ENCODE results near the gene GALNT17. TPM values are rescaled to one million over a fixed set of nuclear protein-coding genes. Genes with fewer than 3 reads are reported as not detected.
"Not testable (repeated sequence)": the region's sequence is repeated elsewhere in the genome, so short reads cannot be mapped to it uniquely, and the experiment has no call there.

Gene GALNT17
- total RNA-seq, 2 donors from 2014 or later, result not detected

DNA sequence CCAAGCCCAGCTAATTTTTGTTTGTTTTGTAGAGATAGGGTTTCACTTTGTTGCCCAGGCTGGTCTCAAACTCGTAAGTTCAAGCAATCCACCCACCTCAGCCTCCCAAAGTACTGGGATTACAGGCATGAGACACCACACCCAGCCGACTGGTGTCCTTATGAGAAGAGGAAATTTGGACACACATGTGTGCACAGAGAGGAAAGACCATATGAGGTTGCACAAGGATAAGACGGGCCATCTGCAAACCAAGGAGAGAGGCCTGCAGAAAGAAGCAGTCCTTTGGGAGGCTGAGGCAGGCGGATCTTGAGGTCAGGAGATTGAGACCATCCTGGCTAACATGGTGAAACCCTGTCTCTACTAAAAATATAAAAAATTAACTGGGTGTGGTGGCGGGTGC, 130.9 kb downstream of the GALNT17 start:
- not testable (repeated sequence) for H3K27ac Mint-ChIP-seq, H3K27me3 Mint-ChIP-seq
- H3K9me3 Mint-ChIP-seq, result peaks cover 19% of the 10 kb centered on the region

DNA sequence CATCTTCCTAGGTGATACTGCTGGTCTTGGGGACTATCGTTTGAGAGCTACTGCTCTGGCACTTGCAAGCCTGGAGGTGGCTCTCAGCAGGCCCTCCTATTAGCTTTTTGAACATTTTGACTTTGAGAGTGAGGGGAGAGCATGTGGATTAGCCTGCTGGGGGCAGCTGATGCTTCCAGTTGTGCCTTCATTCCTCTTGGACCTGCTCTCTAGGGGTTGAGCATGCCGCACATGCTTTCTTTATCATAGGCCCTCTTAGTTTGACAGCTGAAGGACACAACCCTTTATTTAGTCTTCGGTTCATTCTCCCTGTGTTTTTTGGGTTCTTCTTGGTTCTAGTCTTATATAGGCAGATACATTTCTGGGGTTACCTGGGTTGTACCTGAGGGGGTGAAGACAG, 132.1 kb downstream of the GALNT17 start:
- Mint-ChIP-seq H3K4me1 (ENCODE audit: low read depth in 2 of 2) (no peaks in the 10 kb centered on the region), H3K4me3 (no peak overlapping the region), H3K9me3 (peaks cover 15% of the 10 kb centered on the region), H3K36me3 (peaks cover 15% of the 10 kb centered on the region), H3K27me3 (no peaks in the 10 kb centered on the region), H3K27ac (no peak overlapping the region)
- ATAC-seq (no peak), DNase-seq (ENCODE audit: low spot score) (no peak)

More for the DNA sequence above, 130.9 kb downstream of the GALNT17 start:
- not testable (repeated sequence) for ATAC-seq; H3K4me3 Mint-ChIP-seq; H3K4me1 Mint-ChIP-seq (ENCODE audit: low read depth in 2 of 2); DNase-seq (ENCODE audit: low spot score)
- peaks cover 18% of the 10 kb centered on the region for H3K36me3 Mint-ChIP-seq

DNA sequence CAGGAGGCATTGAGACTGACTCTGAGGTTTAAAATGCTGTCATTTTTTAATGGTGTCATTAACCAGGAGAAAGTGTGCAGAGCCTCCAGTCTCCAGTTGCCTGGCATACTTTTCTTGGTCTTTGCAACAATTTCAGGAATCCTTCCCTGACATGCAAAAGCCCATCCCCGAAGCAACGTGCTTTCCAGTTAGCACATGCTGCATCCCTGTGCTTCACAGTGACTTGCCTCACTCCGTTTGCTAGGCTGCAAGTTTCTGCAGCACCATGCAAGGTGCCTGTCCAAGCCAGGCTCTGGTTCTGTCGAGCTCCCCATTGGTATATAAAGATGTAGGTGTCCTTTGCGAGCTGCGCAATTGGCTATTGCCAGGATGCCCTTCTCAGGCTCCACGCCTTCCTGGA, 135.0 kb downstream of the GALNT17 start:
- peaks cover 15% of the 10 kb centered on the region for H3K9me3 Mint-ChIP-seq
- no peak for DNase-seq (ENCODE audit: low spot score)
- H3K4me1 Mint-ChIP-seq (ENCODE audit: low read depth in 2 of 2), result no peaks in the 10 kb centered on the region
- no peak overlapping the region for H3K27ac Mint-ChIP-seq
- no peaks in the 10 kb centered on the region for H3K27me3 Mint-ChIP-seq
- peaks cover 15% of the 10 kb centered on the region for H3K36me3 Mint-ChIP-seq
- no peak overlapping the region for H3K4me3 Mint-ChIP-seq
- no peak for ATAC-seq

DNA sequence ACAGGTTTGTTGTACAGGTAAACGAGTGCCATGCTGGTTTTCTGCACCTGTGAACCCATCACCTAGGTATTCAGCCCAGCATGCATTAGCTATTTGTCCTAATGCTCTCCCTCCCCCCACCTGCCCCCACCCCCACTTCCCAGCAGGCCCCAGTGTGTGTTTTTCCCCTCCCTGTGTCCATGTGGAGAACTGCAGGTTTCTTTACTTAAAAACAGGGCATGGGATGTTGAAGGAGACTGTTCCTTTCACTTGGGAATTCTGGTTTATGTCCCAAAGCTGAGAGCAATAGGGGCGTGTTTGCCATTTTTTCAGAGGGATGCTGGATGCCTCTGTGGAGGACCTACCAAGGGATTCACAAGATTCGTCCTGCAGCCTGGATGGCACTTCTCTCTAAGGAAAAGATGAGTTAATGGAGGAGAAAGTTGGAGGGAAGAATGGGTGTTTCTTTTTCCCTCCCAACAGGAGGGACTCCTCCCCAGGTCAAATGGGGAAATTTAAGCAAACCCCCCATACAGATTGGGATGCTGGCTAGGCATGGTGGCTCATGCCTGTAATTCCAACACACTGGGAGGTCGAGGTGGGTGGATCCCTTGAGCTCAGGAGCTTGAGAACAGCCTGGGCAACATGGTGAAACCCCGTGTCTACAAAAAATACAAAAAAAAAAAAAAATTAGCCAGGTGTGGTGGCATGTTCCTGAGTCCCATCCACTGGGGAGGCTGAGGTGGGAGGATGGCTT, 136.0 kb downstream of the GALNT17 start:
- no peak overlapping the region for H3K4me3 Mint-ChIP-seq
- H3K36me3 Mint-ChIP-seq, result peaks cover 15% of the 10 kb centered on the region
- DNase-seq (ENCODE audit: low spot score), result no peak
- ATAC-seq, result no peak
- no peaks in the 10 kb centered on the region for H3K4me1 Mint-ChIP-seq (ENCODE audit: low read depth in 2 of 2)
- peaks cover 16% of the 10 kb centered on the region for H3K9me3 Mint-ChIP-seq
- H3K27me3 Mint-ChIP-seq, result no peaks in the 10 kb centered on the region
- no peak overlapping the region for H3K27ac Mint-ChIP-seq

DNA sequence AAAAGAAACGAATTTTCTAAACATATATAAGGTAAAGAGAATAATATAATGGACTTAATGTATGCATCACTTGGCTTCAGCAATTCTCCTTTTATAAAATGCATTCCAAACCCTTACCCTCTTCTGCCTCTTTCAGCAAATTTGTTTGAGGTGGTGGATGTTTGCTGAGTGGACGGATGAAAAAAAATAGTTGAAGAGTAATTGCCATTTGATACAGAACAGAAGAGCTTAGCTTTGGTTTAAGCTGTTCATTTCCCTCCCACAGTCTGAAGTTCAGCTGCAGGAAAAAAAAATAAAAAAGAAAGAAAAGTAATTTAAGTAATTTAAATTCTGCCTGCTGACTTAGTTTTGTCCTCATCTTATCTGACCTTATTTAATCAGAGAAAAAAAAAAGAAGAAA, 138.6 kb downstream of the GALNT17 start:
- DNase-seq (ENCODE audit: low spot score) (no peak), ATAC-seq (no peak)
- peaks cover 13% of the 10 kb centered on the region for H3K9me3 Mint-ChIP-seq
- no peak overlapping the region for H3K4me3 Mint-ChIP-seq
- H3K36me3 Mint-ChIP-seq, result peaks cover 11% of the 10 kb centered on the region
- H3K4me1 Mint-ChIP-seq (ENCODE audit: low read depth in 2 of 2), result no peaks in the 10 kb centered on the region
- no peaks in the 10 kb centered on the region for H3K27me3 Mint-ChIP-seq
- H3K27ac Mint-ChIP-seq, result no peak overlapping the region

DNA sequence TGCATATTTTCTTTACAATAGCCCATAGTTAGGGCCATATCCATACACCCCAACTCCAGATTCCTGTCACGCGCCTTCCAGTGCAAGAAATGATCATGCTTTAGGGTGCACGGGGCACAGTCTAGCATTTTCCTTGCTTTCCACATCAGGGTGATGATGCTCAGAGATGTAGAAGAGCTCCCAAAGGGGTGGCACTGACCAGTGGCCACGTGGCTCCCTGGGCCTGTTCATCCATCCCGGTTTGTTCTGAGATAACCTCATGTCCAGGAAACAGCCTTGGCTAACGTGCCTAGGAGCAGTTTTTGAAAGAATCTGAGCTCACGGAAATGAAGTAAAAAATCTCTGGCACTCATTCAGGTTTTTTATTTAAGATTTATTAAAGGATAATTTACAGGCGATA, 139.3 kb downstream of the GALNT17 start:
- Mint-ChIP-seq H3K27me3 (no peaks in the 10 kb centered on the region), H3K27ac (no peak overlapping the region), H3K36me3 (peaks cover 10% of the 10 kb centered on the region), H3K4me3 (no peak overlapping the region), H3K9me3 (peaks cover 13% of the 10 kb centered on the region), H3K4me1 (ENCODE audit: low read depth in 2 of 2) (no peaks in the 10 kb centered on the region)
- DNase-seq (ENCODE audit: low spot score) (no peak), ATAC-seq (no peak)

DNA sequence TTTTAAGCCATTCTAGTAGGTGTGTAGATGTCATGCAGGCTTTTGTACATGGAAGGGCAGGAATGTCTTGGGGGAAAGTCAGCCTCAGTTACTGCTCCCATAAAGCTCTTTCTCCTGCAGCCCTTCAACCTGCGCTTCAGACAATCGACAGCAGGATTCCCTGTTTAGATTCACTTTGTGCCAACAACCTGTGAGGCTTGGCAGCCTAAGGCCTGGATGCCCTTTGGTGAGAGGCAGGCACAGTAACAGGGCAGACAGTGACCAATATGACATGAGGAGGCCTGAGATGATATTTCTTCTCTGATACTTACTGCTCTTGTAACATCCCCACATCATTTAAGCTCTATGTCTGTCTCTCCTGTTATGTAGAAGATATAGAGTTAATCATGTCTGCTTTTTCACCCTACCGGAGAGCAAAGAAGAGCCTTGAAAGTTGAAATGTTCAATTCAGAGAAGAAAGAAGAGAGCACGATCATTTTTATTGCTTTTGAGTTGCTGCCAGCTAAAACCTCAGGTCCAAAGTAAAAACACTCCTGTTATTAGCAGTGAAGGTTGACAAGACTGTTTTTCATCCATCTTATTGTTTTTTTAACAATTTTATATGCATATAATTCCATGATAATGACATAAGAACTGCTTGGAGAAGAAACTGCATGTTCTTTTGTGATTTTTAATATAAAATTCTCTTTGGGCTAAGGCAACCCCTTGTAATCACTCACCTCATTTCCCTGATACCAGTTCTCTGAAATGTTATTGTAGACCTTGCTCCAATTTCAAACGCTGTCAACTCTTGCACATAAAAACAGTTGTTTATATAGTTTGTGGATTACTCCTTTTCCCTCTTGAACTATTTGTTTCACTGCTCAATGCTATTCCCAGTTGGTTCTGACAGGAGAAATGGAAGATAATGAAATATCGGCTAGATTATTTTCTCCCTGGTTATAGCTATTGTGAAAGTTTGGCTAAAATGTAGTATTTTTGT, 140.9 kb downstream of the GALNT17 start:
- Mint-ChIP-seq H3K36me3 (peaks cover 5% of the 10 kb centered on the region), H3K27ac (no peak overlapping the region)
- no peak for ATAC-seq

DNA sequence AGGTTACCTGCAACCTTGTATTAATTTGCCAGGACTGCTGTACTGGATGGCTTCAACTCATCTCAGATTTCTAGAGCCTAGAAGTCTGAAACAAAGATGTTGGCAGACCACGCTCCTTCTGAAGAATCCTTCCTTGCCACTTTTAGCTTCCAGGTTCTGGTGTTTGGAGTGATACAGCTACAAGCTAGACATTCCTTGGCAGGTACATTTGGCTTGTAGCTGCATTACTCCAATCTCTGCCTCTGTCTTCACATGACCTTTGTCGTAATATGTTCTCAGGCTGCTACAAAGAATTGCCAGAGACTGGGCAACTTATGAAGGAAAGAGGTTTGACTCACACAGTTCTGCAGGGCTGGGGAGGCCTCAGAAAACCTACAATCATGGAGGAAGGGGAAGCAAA, 146.3 kb downstream of the GALNT17 start:
- ATAC-seq, result no peak
- H3K4me1 Mint-ChIP-seq (ENCODE audit: low read depth in 2 of 2), result no peaks in the 10 kb centered on the region
- H3K27ac Mint-ChIP-seq, result no peak overlapping the region
- H3K36me3 Mint-ChIP-seq, result peaks cover 5% of the 10 kb centered on the region
- DNase-seq (ENCODE audit: low spot score), result no peak
- no peaks in the 10 kb centered on the region for H3K27me3 Mint-ChIP-seq
- no peak overlapping the region for H3K4me3 Mint-ChIP-seq
- peaks cover 7% of the 10 kb centered on the region for H3K9me3 Mint-ChIP-seq

More for the DNA sequence above, 140.9 kb downstream of the GALNT17 start:
- Mint-ChIP-seq H3K4me3 (no peak overlapping the region), H3K9me3 (peaks cover 11% of the 10 kb centered on the region), H3K4me1 (ENCODE audit: low read depth in 2 of 2) (no peaks in the 10 kb centered on the region), H3K27me3 (no peaks in the 10 kb centered on the region)
- DNase-seq (ENCODE audit: low spot score), result no peak

DNA sequence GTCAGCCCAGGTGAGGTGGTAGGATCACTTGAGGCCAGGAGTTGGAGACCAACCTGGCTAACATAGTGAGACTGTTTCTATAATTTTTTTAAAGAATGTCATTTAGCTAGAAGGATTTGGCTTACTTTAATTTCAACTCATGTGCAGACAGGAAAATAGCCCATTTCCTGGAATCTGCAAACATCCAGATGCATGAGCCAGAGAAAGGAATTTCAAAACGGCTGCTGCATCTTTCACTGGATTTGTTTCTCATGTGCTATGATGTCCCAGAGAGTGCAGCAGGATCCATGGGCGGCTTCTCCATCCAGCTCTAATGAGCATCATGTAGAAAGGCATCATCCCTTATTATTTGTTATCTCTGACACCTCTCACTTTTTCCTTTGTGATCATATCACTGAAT, 149.3 kb downstream of the GALNT17 start:
- Mint-ChIP-seq H3K27ac (no peak overlapping the region), H3K9me3 (peaks cover 3% of the 10 kb centered on the region), H3K36me3 (no peaks in the 10 kb centered on the region), H3K4me1 (ENCODE audit: low read depth in 2 of 2) (no peaks in the 10 kb centered on the region), H3K4me3 (no peak overlapping the region), H3K27me3 (no peaks in the 10 kb centered on the region)
- DNase-seq (ENCODE audit: low spot score) (no peak), ATAC-seq (no peak)

DNA sequence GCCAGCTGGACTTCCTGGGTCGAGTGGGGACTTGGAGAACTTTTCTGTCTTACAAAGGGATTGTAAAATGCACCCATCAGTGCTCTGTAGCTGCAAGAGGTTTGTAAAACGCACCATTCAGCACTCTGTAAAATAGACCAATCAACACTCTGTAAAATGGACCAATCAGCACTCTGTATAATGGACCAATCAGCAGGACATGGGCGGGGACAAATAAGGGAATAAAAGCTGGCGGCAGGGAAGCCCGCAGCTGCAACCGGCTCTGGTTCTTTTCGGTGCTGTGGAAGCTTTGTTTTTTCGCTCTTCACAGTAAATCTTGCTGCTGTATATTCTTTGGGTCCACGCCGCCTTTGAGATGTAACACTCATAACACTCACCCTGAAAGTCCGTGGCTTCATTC, 151.9 kb downstream of the GALNT17 start:
- Mint-ChIP-seq H3K4me3 (no peak overlapping the region), H3K27me3 (no peaks in the 10 kb centered on the region), H3K27ac (no peak overlapping the region), H3K4me1 (ENCODE audit: low read depth in 2 of 2) (no peaks in the 10 kb centered on the region), H3K36me3 (no peaks in the 10 kb centered on the region), H3K9me3 (no peaks in the 10 kb centered on the region)
- no peak for DNase-seq (ENCODE audit: low spot score)
- ATAC-seq, result no peak

DNA sequence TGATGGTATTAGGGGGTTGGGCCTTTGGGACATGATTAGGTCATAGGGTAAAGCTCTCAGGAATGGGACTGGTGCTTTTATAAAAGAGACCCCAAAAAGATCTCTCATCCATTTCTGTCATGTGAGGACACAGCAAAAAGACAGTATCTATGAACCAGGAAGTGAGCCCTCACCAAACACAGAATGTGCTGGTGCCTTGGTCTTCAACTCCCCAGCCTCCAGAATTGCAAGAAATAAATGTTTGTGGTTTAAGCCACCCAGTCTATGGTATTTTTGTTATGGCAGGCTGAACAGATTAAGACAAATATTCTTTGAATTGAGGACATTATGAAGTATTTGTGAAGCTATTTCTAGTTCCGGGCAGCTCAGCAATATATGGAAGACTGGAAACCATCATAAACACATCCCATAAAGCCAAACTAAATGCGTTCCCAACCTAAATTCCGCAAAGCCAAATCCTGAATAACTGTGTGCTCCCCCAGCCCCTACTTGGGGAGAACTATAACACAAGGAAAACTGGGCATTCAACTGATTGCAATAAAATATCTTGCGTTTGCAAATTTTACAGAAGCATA, 153.7 kb downstream of the GALNT17 start:
- Mint-ChIP-seq H3K4me3 (no peak overlapping the region), H3K9me3 (no peaks in the 10 kb centered on the region), H3K27ac (no peak overlapping the region), H3K27me3 (no peaks in the 10 kb centered on the region), H3K36me3 (no peaks in the 10 kb centered on the region), H3K4me1 (ENCODE audit: low read depth in 2 of 2) (no peaks in the 10 kb centered on the region)
- no peak for DNase-seq (ENCODE audit: low spot score)
- ATAC-seq, result no peak

DNA sequence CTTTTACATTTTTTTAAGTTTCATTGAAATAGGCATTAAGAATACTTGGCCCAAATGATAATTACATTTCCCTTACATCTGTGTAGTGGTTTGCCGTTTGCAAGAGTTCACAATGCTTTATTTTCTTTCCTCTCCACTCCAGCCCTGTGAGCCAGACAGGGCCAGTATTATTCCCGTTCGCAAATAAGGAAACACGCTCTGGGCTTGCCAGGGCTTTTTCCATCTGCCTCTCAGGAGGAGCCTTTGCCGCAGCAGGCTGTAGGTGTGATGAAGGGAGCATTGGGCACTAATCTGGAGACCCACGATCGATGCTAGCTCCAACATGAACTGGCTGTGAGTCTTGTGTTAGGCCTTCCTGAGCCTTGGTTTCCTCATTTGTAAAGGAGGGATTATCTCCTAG, 154.4 kb downstream of the GALNT17 start:
- ATAC-seq (no peak), DNase-seq (ENCODE audit: low spot score) (no peak)
- Mint-ChIP-seq H3K27me3 (no peaks in the 10 kb centered on the region), H3K9me3 (no peaks in the 10 kb centered on the region), H3K27ac (no peak overlapping the region), H3K4me1 (ENCODE audit: low read depth in 2 of 2) (no peaks in the 10 kb centered on the region), H3K36me3 (no peaks in the 10 kb centered on the region), H3K4me3 (no peak overlapping the region)

DNA sequence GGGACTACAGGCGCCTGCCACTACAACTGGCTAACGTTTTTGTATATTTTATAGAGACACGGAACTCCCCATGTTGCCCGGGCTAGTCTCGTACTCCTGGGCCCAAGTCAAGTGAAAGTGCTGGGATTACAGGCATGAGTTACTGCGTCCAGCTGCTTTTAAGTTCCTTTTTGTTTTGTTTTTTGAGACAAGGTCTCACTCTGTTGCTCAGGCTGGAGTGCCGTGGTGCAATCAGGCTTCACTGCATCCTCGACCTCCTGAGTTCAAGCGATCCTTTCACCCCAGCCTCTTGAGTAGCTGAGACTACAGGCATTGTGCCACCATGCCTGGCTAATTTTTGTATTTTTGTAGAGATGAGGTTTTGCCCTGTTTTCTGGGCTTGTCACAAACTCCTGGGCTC, 155.0 kb downstream of the GALNT17 start:
- Mint-ChIP-seq H3K27me3 (no peaks in the 10 kb centered on the region), H3K9me3 (no peaks in the 10 kb centered on the region), H3K4me3 (no peak overlapping the region), H3K36me3 (no peaks in the 10 kb centered on the region), H3K4me1 (ENCODE audit: low read depth in 2 of 2) (no peaks in the 10 kb centered on the region), H3K27ac (no peak overlapping the region)
- ATAC-seq, result no peak
- DNase-seq (ENCODE audit: low spot score), result no peak

DNA sequence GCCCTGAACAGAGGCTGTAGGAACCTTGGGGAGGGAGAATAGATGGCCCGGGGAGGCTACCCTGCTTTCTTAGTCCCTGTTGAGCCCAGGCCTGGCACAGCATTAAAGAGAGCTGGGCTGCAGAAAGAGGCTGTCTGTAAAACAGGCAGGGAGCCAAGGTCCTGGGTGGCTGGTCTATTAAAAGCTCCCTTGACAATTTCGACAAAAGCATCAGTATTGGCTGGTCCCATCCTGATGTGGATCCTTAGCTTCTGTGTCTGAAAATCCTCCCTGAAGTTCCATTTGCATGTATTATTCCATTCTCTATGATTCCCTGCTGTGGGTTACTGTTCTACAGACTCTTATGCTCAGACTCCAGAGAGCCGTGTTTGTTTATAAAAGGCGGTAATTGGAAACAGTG, 158.5 kb downstream of the GALNT17 start:
- no peak for DNase-seq (ENCODE audit: low spot score)
- no peaks in the 10 kb centered on the region for H3K9me3 Mint-ChIP-seq
- no peak for ATAC-seq
- H3K36me3 Mint-ChIP-seq, result no peaks in the 10 kb centered on the region
- no peak overlapping the region for H3K4me3 Mint-ChIP-seq
- H3K27me3 Mint-ChIP-seq, result no peaks in the 10 kb centered on the region
- H3K27ac Mint-ChIP-seq, result no peak overlapping the region
- no peaks in the 10 kb centered on the region for H3K4me1 Mint-ChIP-seq (ENCODE audit: low read depth in 2 of 2)
